Fibroblast of the aortic adventitia (primary cell): ENCODE data around the gene GNB1. TPM values are rescaled to one million over a fixed set of nuclear protein-coding genes. Genes with fewer than 3 reads are reported as not detected.
"Not testable (repeated sequence)": the region's sequence is repeated elsewhere in the genome, so short reads cannot be mapped to it uniquely, and the experiment has no call there.

Source experiments
- DNase-seq: peaks from one replicate; pipeline ENCODE4 v3.0.0-alpha.2; 2010; ENCODE audit warnings: low read depth
- H3K4me3 ChIP-seq: 2 replicates; pipeline ENCODE4 v1.5.1; 2011; ENCODE audit warnings: low read depth, mild to moderate bottlenecking, control low read depth, low read length, moderate library complexity
- CTCF ChIP-seq: IDR thresholded peaks from 2 replicates; pipeline ENCODE4 v1.5.1; 2011; ENCODE audit warnings: mild to moderate bottlenecking, low read length, control low read depth, inconsistent platforms; ENCODE audit not compliant: insufficient read depth
- total RNA-seq: library from RNA; depleted of rRNA; stranded (reverse); fragments of >200 nt; gene quantifications from 2 replicates; pipeline ENCODE4 v1.2.3, GENCODE V29; 2012; ENCODE audit warnings: low replicate concordance

GNB1 gene
- total RNA-seq, 1 donor = 108 TPM

GRCh38 chr1:1862905-1863547 is 27.9 kb downstream of the GNB1 start:
- TF ChIP-seq CTCF = no peak
- H3K4me3 ChIP-seq = no peak overlapping the region
- peak; percentile 42 for DNase-seq

GRCh38 chr1:1861761-1862310 is 29.1 kb downstream of the GNB1 start:
- not testable (repeated sequence) for H3K4me3 ChIP-seq, DNase-seq

DNA sequence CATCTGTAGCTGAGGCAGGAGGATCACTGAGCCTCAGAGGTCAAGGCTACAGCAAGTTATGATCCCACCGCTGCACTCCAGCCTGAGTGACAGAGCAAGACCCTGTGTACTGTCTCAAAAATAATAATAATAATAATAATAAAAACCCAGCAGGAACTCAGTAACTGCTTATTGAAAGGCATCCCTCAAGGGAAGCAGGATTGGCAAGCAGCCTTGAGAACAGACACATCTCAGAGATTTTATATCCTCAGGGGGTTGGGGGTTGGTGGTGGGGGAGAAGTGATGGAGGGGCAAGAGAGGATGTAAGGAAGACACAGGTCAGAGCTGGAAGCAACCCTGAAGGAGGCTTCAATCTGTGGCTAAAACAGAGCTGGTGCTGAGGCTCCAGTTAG is 29.6 kb downstream of the GNB1 start:
- TF ChIP-seq CTCF = no peak
- no peak for DNase-seq
- no peak overlapping the region for H3K4me3 ChIP-seq

DNA sequence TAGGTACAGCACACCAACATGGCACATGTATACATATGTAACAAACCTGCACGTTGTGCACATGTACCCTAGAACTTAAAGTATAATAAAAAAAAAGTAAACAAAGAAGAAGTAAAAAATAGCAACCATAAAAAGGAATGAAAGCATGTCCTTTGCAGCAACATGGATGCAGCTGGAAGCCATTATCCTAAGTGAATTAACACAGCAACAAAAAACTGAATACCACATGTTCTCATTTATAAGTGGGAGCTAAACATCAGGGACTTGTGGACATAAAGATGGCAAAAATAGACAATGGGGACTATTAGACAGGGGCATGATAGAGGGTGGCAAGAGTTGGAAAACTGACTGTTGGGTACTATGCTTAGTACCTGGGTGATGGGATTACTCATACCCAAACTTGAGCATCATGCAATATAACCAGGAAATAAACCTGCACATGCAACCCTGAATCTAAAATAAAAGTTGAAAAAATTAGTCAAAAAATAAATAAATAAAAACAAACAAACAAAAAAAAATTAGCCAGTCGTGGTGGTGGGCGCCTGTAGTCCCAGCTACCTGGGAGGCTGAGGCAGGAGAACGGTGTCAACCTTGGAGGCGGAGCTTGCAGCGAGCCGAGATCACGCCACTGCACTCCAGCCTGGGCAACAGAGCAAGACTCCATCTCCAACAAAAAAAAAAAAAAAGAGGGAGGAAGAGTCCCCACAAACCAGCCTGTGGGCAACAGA is 30.8 kb downstream of the GNB1 start:
- not testable (repeated sequence) for DNase-seq, H3K4me3 ChIP-seq

- peak; percentile 65 for TF ChIP-seq CTCF
- peak; percentile 97 for DNase-seq
- H3K4me3 ChIP-seq = peak overlapping the region; percentile 48
Observed at GRCh38 chr1:1858382-1859086, 32.4 kb downstream of the GNB1 start.

DNA sequence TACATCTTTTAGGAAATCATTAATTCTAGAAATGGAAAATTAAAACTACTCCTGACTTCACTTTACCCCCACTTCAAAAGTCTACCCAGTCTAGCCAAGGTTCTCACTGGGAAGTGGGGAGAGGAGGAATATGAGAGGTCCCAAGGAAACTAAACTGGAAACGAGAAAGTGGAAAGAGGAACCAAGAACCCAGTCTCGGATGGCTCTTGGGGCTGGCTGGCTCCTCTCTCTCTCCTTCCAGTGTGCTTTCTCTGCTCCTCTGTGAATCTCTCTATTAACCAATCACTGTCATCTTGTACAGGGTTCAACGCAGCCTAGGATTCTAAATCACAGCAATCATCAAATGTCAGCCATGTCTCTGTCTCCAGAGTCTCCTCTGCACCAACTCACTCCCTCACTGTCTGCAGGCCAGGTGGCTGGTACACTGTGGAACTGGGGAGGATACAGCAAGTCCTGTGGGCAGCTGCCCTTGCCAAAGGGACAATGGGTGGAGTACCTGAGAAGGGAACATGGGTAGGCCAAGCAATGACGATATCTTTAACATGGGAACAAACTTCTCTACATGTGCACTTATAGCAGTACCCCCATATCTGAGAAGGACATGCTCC is 33.7 kb downstream of the GNB1 start:
- H3K4me3 ChIP-seq = no peak overlapping the region
- no peak for DNase-seq
- no peak for TF ChIP-seq CTCF

DNA sequence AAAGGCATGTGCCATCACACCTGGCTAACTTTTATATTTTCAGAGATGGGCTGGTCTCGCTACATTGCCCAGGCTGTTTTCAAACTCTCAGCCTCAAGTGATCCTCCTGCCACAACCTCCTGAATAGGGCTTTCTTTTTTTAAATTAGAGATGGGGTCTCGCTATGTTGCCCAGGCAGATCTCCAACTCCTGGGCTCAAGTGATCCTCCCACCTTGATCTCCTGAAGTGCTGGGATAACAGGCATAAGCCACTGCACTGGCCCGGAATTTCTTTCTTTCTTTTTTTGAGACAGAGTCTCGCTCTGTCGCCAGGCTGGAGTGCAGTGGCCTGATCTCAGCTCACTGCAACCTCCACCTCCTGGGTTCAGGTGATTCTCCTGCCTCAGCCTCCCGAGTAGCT is 34.7 kb downstream of the GNB1 start:
- not testable (repeated sequence) for DNase-seq

More for the DNA sequence above, 34.7 kb downstream of the GNB1 start:
- H3K4me3 ChIP-seq = not testable (repeated sequence)
